ENCODE data around the gene WFIKKN2. TPM values are rescaled to one million over a fixed set of nuclear protein-coding genes. Genes with fewer than 3 reads are reported as not detected.
A peak's percentile ranks its signal among the peaks of the same experiment; 100 is the strongest.

The WFIKKN2 gene
- total and polyA plus RNA-seq, 2 experiments from 2014 or later = 0.50 TPM; not detected in 1

DNA sequence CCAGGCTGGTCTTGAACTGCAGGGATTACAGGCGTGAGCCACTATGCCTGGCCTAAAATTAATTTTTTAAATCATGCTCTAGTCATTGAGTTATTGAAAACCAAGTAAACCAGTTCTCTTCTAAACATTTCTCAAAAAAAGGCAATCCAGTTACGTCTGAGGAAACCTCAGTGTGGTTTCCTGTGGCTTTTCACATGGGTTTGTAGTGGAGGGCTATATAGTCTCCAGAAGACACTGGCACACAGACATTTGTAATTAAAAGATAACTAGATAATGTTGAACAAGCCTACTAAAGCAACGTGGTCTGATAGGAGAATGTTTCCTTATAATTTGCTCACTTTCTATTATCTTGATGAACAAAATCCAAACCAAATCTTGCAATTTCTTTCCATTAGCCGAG is 36.0 kb downstream of the WFIKKN2 start:
- Histone ChIP-seq H3K79me2 (peaks cover 17% of the 10 kb centered on the region), H3K27me3 (no peaks in the 10 kb centered on the region), H3K36me3 (replicated peaks; ENCODE audit: insufficient read depth, low read depth) (no peaks in the 10 kb centered on the region), H3K9me2 (replicated peaks; ENCODE audit: insufficient read depth) (no peaks in the 10 kb centered on the region), H3K4me3 (no peak overlapping the region), H3K9me3 (ENCODE audit: low read depth) (no peaks in the 10 kb centered on the region), H3K4me1 (ENCODE audit: insufficient read depth) (peaks cover 12% of the 10 kb centered on the region), H3K27ac (no peak overlapping the region), H2AFZ (no peak overlapping the region), H4K20me1 (ENCODE audit: insufficient read depth, poor library complexity, severe bottlenecking) (no peaks in the 10 kb centered on the region), H3K4me2 (no peak overlapping the region)
- DNase-seq (ENCODE audit: low spot score) = no peak
- 80% methylated on average over 4 of the region's 4 CpGs for WGBS (ENCODE audit: low lambda C conversion rate, missing lambda C conversion rate)
- TF ChIP-seq, protein P1, sequence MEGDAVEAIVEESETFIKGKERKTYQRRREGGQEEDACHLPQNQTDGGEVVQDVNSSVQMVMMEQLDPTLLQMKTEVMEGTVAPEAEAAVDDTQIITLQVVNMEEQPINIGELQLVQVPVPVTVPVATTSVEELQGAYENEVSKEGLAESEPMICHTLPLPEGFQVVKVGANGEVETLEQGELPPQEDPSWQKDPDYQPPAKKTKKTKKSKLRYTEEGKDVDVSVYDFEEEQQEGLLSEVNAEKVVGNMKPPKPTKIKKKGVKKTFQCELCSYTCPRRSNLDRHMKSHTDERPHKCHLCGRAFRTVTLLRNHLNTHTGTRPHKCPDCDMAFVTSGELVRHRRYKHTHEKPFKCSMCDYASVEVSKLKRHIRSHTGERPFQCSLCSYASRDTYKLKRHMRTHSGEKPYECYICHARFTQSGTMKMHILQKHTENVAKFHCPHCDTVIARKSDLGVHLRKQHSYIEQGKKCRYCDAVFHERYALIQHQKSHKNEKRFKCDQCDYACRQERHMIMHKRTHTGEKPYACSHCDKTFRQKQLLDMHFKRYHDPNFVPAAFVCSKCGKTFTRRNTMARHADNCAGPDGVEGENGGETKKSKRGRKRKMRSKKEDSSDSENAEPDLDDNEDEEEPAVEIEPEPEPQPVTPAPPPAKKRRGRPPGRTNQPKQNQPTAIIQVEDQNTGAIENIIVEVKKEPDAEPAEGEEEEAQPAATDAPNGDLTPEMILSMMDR (IDR thresholded peaks at IDR 0.05; ENCODE audit: poor library complexity) = no peak
- TF ChIP-seq EZH2phosphoT487 (IDR thresholded peaks at IDR 0.05; ENCODE audit: low read depth, severe bottlenecking, unreplicated experiment) (no peak), EZH2 (IDR thresholded peaks at IDR 0.05; ENCODE audit: borderline replicate concordance) (no peak)

DNA sequence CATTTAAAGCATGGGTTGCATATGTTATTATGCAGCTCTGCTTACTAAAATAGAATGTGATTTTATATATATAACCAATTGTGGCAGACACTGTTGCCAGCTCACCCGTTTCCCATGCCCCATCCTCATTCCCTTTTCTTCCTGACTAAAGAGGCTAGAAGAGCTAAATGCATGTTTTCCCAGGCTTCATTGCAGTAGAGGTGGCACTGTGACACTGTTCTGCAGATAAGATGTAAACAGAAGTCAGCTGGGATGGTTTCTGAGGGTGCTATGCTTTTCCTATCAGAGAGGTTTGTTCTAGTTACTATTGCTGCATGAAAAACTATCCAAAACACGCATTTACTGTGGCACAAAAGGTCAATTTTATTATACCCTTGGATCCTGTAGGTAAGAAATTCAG is 36.5 kb downstream of the WFIKKN2 start:
- no peak overlapping the region for H3K27ac ChIP-seq
- DNase-seq (ENCODE audit: low spot score) = peak; percentile 25
- no peak overlapping the region for H3K4me2 ChIP-seq
- H3K9me2 ChIP-seq (replicated peaks; ENCODE audit: insufficient read depth) = no peaks in the 10 kb centered on the region
- H4K20me1 ChIP-seq (ENCODE audit: insufficient read depth, poor library complexity, severe bottlenecking) = no peaks in the 10 kb centered on the region
- no peak overlapping the region for H3K4me3 ChIP-seq
- no peaks in the 10 kb centered on the region for H3K36me3 ChIP-seq (replicated peaks; ENCODE audit: insufficient read depth, low read depth)
- no peaks in the 10 kb centered on the region for H3K27me3 ChIP-seq
- H3K79me2 ChIP-seq = peaks cover 17% of the 10 kb centered on the region
- TF ChIP-seq EZH2phosphoT487 (IDR thresholded peaks at IDR 0.05; ENCODE audit: low read depth, severe bottlenecking, unreplicated experiment) = no peak
- TF ChIP-seq, protein P1 (IDR thresholded peaks at IDR 0.05; ENCODE audit: poor library complexity) = no peak
- TF ChIP-seq EZH2 (IDR thresholded peaks at IDR 0.05; ENCODE audit: borderline replicate concordance) = no peak
- peaks cover 12% of the 10 kb centered on the region for H3K4me1 ChIP-seq (ENCODE audit: insufficient read depth)
- 65% methylated on average over 2 of the region's 2 CpGs for WGBS (ENCODE audit: low lambda C conversion rate, missing lambda C conversion rate)
- H2AFZ ChIP-seq = no peak overlapping the region
- H3K9me3 ChIP-seq (ENCODE audit: low read depth) = no peaks in the 10 kb centered on the region

DNA sequence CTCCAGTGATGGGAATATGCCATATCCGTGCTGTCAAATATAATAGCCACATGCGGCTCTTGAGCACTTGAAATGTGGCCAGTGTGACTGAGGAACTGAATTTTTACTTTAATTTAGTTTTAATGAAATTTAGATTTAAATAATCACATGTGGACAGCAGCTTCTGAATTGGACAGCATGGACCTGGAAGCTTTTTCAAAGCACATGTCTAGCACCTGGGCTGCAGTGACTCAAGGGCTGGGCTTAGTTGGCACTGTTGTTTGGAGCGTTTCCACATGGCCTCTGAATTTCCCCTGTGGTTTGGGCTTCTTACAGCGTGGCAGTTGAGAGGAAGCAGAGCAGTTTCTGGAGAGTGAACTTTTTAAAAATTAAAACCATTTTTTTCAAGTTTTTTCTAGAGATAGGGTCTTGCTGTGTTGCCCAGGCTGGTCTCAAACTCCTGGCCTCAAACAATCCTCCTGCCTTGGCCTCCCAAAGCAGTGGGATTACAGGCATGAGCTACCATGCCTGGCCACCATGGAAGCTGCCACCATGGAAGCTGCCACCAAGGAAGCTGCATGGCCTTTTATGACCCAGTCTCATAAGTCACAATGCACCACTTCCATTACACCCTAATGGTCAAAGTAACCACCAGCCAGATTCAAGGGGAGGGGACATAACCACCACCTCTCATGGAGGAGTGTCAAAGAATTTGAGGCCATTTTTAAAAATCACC is 37.5 kb downstream of the WFIKKN2 start:
- no peak overlapping the region for H2AFZ ChIP-seq
- TF ChIP-seq EZH2phosphoT487 (IDR thresholded peaks at IDR 0.05; ENCODE audit: low read depth, severe bottlenecking, unreplicated experiment) (no peak), EZH2 (IDR thresholded peaks at IDR 0.05; ENCODE audit: borderline replicate concordance) (no peak)
- TF ChIP-seq, protein P1 (IDR thresholded peaks at IDR 0.05; ENCODE audit: poor library complexity) = no peak
- no peaks in the 10 kb centered on the region for H3K9me3 ChIP-seq (ENCODE audit: low read depth)
- no peak overlapping the region for H3K4me3 ChIP-seq
- peaks cover 17% of the 10 kb centered on the region for H3K79me2 ChIP-seq
- H3K36me3 ChIP-seq (replicated peaks; ENCODE audit: insufficient read depth, low read depth) = no peaks in the 10 kb centered on the region
- no peaks in the 10 kb centered on the region for H3K27me3 ChIP-seq
- no peak overlapping the region for H3K27ac ChIP-seq
- no peak overlapping the region for H3K4me2 ChIP-seq
- no peaks in the 10 kb centered on the region for H4K20me1 ChIP-seq (ENCODE audit: insufficient read depth, poor library complexity, severe bottlenecking)
- no peaks in the 10 kb centered on the region for H3K9me2 ChIP-seq (replicated peaks; ENCODE audit: insufficient read depth)
- DNase-seq (ENCODE audit: low spot score) = no peak
- peaks cover 12% of the 10 kb centered on the region for H3K4me1 ChIP-seq (ENCODE audit: insufficient read depth)
- 85% methylated on average over 4 of the region's 4 CpGs for WGBS (ENCODE audit: low lambda C conversion rate, missing lambda C conversion rate)

Measured in hepatocyte (in vitro differentiated cells).